HepG2 (cell line): ENCODE measurements around the gene SPA17. TPM values are rescaled to one million over a fixed set of nuclear protein-coding genes. Genes with fewer than 3 reads are reported as not detected.

ENCODE experiments used
- ATF5 ChIP-seq: sonication (generic); formaldehyde crosslinking; IDR thresholded peaks from 2 replicates; pipeline ENCODE4 v1.4.0; 2020; ENCODE audit warnings: mild to moderate bottlenecking, low read depth, missing genetic modification reagents
- CBX1 ChIP-seq: IDR thresholded peaks from one replicate; pipeline ENCODE4 v1.6.1; 2016; ENCODE audit warnings: antibody characterized with exemption, low read depth
- EHMT2 ChIP-seq: fragments of 200-600 bp; sonication (generic); IDR thresholded peaks from 2 replicates; pipeline ENCODE4 v1.7.0; 2017; ENCODE audit warnings: antibody characterized with exemption, low read depth, low read length, borderline replicate concordance
- EP300 ChIP-seq, 3 experiments: sonication (generic) in 1 of 3; formaldehyde crosslinking in 1 of 3; IDR thresholded peaks; 2 replicates each; pipeline versions ENCODE4 v1.5.1 to v1.6.1; 2011 to 2020; ENCODE audit warnings: low read depth in 2 of 3, low read length in 2 of 3, borderline replicate concordance in 1 of 3, improper control_type of control experiment in 1 of 3, mild to moderate bottlenecking in 1 of 3, missing genetic modification reagents in 1 of 3, moderate library complexity in 1 of 3
- FOXK1 ChIP-seq: sonication (generic); formaldehyde crosslinking; IDR thresholded peaks from 2 replicates; pipeline ENCODE4 v1.4.0; 2020; ENCODE audit warnings: low read depth, missing genetic modification reagents, borderline replicate concordance
- GMEB1 ChIP-seq: sonication (generic); formaldehyde crosslinking; IDR thresholded peaks from 2 replicates; pipeline ENCODE4 v1.5.1; 2020; ENCODE audit warnings: missing genetic modification reagents, mild to moderate bottlenecking, borderline replicate concordance
- GZF1 ChIP-seq: sonication (generic); formaldehyde crosslinking; IDR thresholded peaks from 2 replicates; pipeline ENCODE4 v1.5.1; 2020; ENCODE audit warnings: mild to moderate bottlenecking, missing genetic modification reagents
- HCFC1 ChIP-seq: fragments of 150-350 bp; IDR thresholded peaks from 2 replicates; pipeline ENCODE4 v1.6.1; 2014; ENCODE audit warnings: low read depth, low read length
- HOXA7 ChIP-seq: sonication (generic); formaldehyde crosslinking; IDR thresholded peaks from 2 replicates; pipeline ENCODE4 v1.8.1; 2022; ENCODE audit warnings: mild to moderate bottlenecking, missing genetic modification reagents, moderate library complexity
- HOXD1 ChIP-seq: sonication (generic); formaldehyde crosslinking; IDR thresholded peaks from 2 replicates; pipeline ENCODE4 v1.5.0; 2020; ENCODE audit warnings: missing genetic modification reagents
- IRF1 ChIP-seq: sonication (generic); formaldehyde crosslinking; IDR thresholded peaks from 2 replicates; pipeline ENCODE4 v1.4.0; 2020; ENCODE audit warnings: low read depth, mild to moderate bottlenecking, missing genetic modification reagents
- KDM5A ChIP-seq: fragments of 200-600 bp; sonication (generic); IDR thresholded peaks from 2 replicates; pipeline ENCODE4 v1.7.0; 2018; ENCODE audit warnings: antibody characterized with exemption, mild to moderate bottlenecking, low read length, borderline replicate concordance
- KDM5B ChIP-seq: sonication (generic); formaldehyde crosslinking; IDR thresholded peaks from 2 replicates; pipeline ENCODE4 v1.4.0; 2020; ENCODE audit warnings: missing genetic modification reagents, mild to moderate bottlenecking, borderline replicate concordance
- NFATC3 ChIP-seq: sonication (generic); formaldehyde crosslinking; IDR thresholded peaks from 2 replicates; pipeline ENCODE4 v1.5.1; 2020; ENCODE audit warnings: mild to moderate bottlenecking, missing genetic modification reagents
- NR2C2 ChIP-seq: sonication (generic); formaldehyde crosslinking; IDR thresholded peaks from 2 replicates; pipeline ENCODE4 v1.4.0; 2020; ENCODE audit warnings: missing genetic modification reagents, mild to moderate bottlenecking, moderate library complexity, borderline replicate concordance
- NR2F6 ChIP-seq, 2 experiments: IDR thresholded peaks; 2 replicates each; pipeline ENCODE4 v1.6.1; 2016; ENCODE audit warnings: antibody characterized with exemption in 1 of 2, mild to moderate bottlenecking in 1 of 2
- ONECUT2 ChIP-seq: sonication (generic); formaldehyde crosslinking; IDR thresholded peaks from 2 replicates; pipeline ENCODE4 v1.4.0; 2020; ENCODE audit warnings: missing genetic modification reagents
- PHB2 ChIP-seq: fragments of 450-650 bp; IDR thresholded peaks from 2 replicates; pipeline ENCODE4 v1.6.1; 2018; ENCODE audit not compliant: partially characterized antibody
- POLR2AphosphoS2 ChIP-seq: IDR thresholded peaks from 2 replicates; pipeline ENCODE4 v1.6.1; 2011; ENCODE audit warnings: low read depth, low read length, improper control_type of control experiment
- RARA ChIP-seq: IDR thresholded peaks from 2 replicates; pipeline ENCODE4 v1.6.1; 2016; ENCODE audit warnings: missing genetic modification reagents, missing compliant biosample characterization
- RBM22 ChIP-seq: fragments of 200-400 bp; formaldehyde crosslinking; optimal IDR thresholded peaks from 2 replicates; pipeline ENCODE3; 2017; ENCODE audit warnings: mild to moderate bottlenecking, low read length, moderate library complexity
- RNF2 ChIP-seq: fragments of 450-650 bp; conservative IDR thresholded peaks from 2 replicates; pipeline ENCODE4 v1.6.1; 2016; ENCODE audit warnings: low read depth
- SNRNP70 ChIP-seq: fragments of 200-400 bp; formaldehyde crosslinking; IDR thresholded peaks from 2 replicates; pipeline ENCODE4 v1.6.1; 2017; ENCODE audit warnings: mild to moderate bottlenecking, low read depth, low read length, moderate library complexity
- ZFY ChIP-seq: sonication (generic); formaldehyde crosslinking; IDR thresholded peaks from 2 replicates; pipeline ENCODE4 v1.4.0; 2020; ENCODE audit warnings: missing genetic modification reagents
- ZNF326 ChIP-seq: sonication (generic); formaldehyde crosslinking; IDR thresholded peaks from 2 replicates; pipeline ENCODE4 v1.4.0; 2020; ENCODE audit warnings: missing genetic modification reagents, borderline replicate concordance
- ZNF761 ChIP-seq: sonication (generic); formaldehyde crosslinking; conservative IDR thresholded peaks from 2 replicates; pipeline ENCODE4 v1.4.0; 2020; ENCODE audit warnings: mild to moderate bottlenecking, missing genetic modification reagents
- polyA plus RNA-seq, 8 experiments: library from polyadenylated mRNA; depleted of rRNA in 3 of 8; stranded (reverse) in 7 of 8; unstranded in 1 of 8; fragments of >200 nt; fragmentation: Illumina TruSeq in 4 of 8; extraction: Trizol in 4 of 8; gene quantifications; 2 replicates each; pipeline versions ENCODE4 v1.2.1 to v1.2.3, GENCODE V29; 2011 to 2016; ENCODE audit warnings: low read depth in 4 of 8, missing spikeins in 1 of 8, mixed read lengths in 1 of 8; ENCODE audit not compliant: insufficient read depth in 1 of 8
- total RNA-seq, 5 experiments: library from RNA; depleted of rRNA; stranded (reverse); fragments of >200 nt; fragmentation: Illumina TruSeq; extraction: Trizol; gene quantifications; 2 replicates each; pipeline ENCODE4 v1.2.3, GENCODE V29; 2016; ENCODE audit warnings: low read depth in 1 of 5
- TF ChIP-seq, protein P1 (sequence below): conservative IDR thresholded peaks from 2 replicates; pipeline ENCODE4 v1.6.1; 2018; ENCODE audit warnings: missing genetic modification reagents

SPA17 gene
- total and polyA plus RNA-seq, 2 of the 13 experiments (the other 11 are each of a cell fraction or from before 2014, with no cell fraction given) = 4.4 to 8.4 TPM

GRCh38 chr11:124746621-124747243 lies 73.0 kb downstream of the SPA17 start (continued):
- TF ChIP-seq POLR2AphosphoS2 = no peak
- TF ChIP-seq RBM22 = no peak
- no peak for TF ChIP-seq PHB2
- TF ChIP-seq KDM5B (CRISPR knock-in tag) = peak; percentile 56; the same call in 1 of the 2 replicates
- TF ChIP-seq NFATC3 (CRISPR knock-in tag) = peak; percentile 50; the same call in 1 of the 2 replicates
- TF ChIP-seq HOXD1 = no peak
- no peak for TF ChIP-seq SNRNP70
- no peak for TF ChIP-seq FOXK1
- peak; percentile 69; the same call in 1 of the 2 replicates for TF ChIP-seq RNF2
- no peak; the same call in 1 of the 2 replicates for TF ChIP-seq NR2C2
- peak; percentile 62; the same call in 1 of the 2 replicates for TF ChIP-seq GMEB1 (CRISPR knock-in tag)
- no peak for TF ChIP-seq IRF1 (CRISPR knock-in tag)
- TF ChIP-seq, protein P1, sequence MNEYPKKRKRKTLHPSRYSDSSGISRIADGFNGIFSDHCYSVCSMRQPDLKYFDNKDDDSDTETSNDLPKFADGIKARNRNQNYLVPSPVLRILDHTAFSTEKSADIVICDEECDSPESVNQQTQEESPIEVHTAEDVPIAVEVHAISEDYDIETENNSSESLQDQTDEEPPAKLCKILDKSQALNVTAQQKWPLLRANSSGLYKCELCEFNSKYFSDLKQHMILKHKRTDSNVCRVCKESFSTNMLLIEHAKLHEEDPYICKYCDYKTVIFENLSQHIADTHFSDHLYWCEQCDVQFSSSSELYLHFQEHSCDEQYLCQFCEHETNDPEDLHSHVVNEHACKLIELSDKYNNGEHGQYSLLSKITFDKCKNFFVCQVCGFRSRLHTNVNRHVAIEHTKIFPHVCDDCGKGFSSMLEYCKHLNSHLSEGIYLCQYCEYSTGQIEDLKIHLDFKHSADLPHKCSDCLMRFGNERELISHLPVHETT (CRISPR knock-in tag) = no peak
- TF ChIP-seq EHMT2 = no peak
- no peak for TF ChIP-seq ATF5 (CRISPR knock-in tag)
- no peak for TF ChIP-seq RARA (CRISPR knock-in tag)
- TF ChIP-seq KDM5A = no peak
- no peak for TF ChIP-seq CBX1
- no peak for TF ChIP-seq EP300 (IDR thresholded peaks at IDR 0.05; ENCODE audit: low read depth in 2 of 2, low read length in 2 of 2)
- TF ChIP-seq EP300 (CRISPR knock-in tag; IDR thresholded peaks at IDR 0.05; ENCODE audit: borderline replicate concordance) = no peak
- TF ChIP-seq GZF1 (CRISPR knock-in tag) = no peak
- no peak for TF ChIP-seq HCFC1
- no peak; the same call in 1 of the 2 replicates for TF ChIP-seq ZFY (CRISPR knock-in tag)
- no peak for TF ChIP-seq NR2F6 (IDR thresholded peaks at IDR 0.05)
- peak; percentile 30; the same call in 1 of the 2 replicates for TF ChIP-seq NR2F6 (CRISPR knock-in tag; IDR thresholded peaks at IDR 0.05)
- TF ChIP-seq ONECUT2 = no peak
- TF ChIP-seq ZNF761 (CRISPR knock-in tag) = 0 out of 2 replicates have a peak, but pooled peaks have one; percentile 38
- no peak for TF ChIP-seq HOXA7 (CRISPR knock-in tag)
- TF ChIP-seq ZNF326 (CRISPR knock-in tag) = no peak
